ENCODE measurements around the gene KLB.
"Not testable (repeated sequence)": the region's sequence is repeated elsewhere in the genome, so short reads cannot be mapped to it uniquely, and the experiment has no call there.

KLB gene

DNA sequence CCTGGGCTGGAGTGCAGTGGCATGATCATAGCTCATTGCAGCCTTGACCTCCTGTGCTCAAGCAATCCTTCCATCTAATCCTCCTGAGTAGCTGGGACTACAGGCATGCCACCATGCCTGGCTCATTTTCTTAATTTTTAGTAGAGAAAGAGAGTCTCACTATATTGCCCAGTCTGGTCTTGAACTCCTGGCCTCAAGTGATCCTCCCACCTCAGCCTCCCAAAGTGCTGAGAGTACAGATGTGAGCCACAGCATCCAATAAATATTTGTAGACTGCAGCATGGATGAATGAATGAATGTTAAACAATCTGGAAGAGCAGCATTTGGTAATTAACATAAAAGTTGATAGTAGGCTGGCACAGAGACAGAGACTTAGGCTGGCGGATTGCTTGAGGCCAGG lies 20.0 kb downstream of the KLB start:
- no peak for DNase-seq (ENCODE audit: low read depth)

DNA sequence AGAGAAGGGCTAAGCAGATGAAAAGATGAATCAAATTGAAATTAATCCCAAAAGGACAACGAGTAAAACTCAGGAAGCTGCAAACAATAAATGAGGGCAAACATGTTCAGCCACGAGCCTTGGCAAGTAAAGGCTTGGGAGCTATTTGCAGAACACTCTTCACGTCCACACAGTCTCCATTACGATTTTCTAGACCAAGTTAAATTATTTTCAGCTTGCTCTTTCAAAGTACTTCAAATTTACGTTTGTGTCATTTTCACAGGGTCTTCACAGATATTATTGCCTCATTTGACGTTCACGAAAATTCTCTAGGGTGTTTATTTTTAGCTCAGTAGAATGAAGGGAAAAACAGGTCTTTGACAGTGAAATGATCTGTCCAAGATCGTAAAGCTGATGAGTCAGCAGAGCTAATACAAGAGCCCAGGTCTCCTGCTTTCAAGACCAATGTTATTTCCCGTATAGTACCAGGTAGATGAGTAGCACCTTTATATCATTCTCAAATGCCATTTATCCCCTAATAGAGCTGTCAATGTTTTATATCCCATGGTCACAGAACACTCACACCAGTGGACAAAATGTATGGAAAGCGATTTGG lies 20.9 kb downstream of the KLB start:
- DNase-seq (ENCODE audit: low read depth), result no peak

DNA sequence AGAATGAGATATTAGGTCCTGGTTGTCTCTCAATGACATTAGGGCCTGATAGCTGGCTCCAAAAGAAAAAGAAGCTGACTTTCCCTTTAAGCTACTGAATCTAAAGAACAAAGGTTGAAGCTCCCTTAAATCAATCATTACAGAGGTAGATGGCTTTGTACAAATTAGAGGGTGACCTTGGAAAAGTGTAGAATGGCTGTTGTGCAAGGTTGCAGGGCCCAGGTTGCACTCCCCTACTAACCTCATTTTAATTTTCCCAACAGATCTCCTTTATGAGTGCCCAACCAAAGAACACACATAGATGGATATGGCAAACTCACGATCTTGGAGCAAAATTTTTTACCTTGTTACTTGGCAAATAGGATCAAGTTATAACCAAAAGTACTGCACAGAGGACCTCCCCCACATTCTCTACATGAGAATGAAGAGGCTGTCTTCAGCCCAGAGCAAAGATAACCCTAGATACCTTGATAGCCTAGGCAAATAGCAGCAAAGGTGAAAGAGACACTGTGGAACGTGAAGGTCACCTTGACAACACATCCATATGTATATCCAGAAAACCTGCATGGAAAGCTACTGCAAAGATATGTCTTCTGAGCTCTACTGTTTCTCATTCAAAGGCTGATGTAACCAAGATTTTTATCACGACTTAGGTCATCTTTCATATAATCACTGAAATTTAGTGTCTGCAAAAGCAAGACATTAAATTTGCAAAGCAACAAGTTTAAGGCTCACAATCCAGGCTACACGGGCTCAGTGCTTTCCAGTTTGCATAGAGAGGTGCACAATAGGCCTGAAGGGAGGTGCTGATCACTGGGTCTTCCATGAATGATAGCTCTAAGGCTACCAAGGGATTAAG lies 23.0 kb downstream of the KLB start:
- DNase-seq (ENCODE audit: low read depth), result no peak

DNA sequence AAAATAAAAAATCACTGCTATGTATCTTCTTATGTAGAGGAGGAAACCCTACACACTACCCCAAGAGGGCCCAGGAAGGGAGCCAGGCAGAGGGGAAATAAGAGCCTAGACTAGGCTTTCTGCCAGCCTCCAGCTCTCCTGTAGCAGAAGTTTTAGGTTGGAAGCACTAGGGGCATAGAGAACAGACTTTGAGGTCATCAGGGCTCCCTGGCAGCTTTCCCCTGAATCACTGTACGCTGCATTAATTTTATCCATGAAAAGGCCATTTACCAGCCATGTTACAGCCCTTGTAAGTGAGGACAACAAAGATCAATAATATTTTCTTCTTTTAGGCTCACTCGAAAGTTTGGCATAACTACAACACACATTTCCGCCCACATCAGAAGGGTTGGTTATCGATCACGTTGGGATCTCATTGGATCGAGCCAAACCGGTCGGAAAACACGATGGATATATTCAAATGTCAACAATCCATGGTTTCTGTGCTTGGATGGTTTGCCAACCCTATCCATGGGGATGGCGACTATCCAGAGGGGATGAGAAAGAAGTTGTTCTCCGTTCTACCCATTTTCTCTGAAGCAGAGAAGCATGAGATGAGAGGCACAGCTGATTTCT lies 27.3 kb downstream of the KLB start:
- DNase-seq (ENCODE audit: low read depth), result no peak

DNA sequence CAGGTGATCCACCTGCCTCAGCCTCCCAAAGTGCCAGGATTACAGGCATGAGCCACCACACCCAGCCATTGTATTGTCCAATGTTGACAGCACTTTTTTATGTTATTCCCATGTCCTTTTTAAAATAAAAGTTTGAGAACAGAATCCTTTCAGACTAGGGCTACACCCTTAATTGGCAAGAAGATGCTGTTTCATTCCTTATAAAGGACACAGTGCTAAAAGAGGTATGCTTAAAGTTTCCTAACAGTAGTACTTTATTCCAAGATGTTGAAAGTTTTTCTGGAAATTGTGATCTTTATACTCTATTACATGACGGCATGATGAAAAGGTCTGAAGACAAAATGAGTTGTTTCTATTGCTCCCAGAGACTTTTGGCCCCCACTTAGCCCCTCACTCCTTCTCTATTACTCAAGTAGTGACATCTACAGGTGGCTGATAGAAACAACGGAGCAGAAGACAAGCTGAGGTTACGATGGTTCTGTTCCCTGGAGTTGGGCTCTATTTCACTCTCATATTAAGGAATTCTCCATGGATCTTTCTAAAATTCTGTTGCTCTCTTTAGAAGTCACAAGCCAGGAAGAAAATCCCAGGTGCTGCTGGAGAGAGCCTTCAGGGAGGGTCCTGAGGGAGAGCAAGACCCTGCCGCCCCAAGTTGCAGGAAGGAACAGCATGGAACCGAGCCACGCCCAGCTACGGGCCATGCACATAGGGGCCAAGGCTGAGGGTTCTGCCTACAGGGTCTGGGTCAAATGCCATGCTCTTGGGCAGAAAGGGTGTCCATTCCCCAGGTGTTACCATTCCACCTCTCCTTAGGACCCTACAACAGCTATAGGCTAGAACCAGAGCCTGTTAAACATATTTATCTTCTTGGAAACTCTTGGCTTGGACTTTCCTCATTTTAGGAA lies 29.2 kb downstream of the KLB start:
- DNase-seq (ENCODE audit: low read depth), result no peak

DNA sequence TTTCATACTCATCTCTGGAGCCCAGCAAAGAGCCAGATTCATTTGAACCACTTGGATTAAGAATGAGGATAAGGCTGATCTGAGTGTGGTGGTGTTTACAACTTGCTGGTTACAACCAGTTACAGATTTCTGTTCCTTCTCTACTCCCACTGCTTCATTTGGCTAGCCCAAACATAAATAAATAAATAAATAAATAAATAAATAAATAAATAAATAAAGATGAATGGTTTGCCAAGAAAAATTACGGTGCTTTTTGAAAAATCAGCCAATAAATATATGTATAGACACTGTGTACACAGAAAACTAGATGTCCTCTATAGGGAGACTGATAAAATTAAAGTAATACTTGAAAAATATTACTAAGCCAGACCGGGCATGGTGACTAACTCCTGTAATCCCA lies 34.9 kb downstream of the KLB start:
- DNase-seq (ENCODE audit: low read depth), result no peak

DNA sequence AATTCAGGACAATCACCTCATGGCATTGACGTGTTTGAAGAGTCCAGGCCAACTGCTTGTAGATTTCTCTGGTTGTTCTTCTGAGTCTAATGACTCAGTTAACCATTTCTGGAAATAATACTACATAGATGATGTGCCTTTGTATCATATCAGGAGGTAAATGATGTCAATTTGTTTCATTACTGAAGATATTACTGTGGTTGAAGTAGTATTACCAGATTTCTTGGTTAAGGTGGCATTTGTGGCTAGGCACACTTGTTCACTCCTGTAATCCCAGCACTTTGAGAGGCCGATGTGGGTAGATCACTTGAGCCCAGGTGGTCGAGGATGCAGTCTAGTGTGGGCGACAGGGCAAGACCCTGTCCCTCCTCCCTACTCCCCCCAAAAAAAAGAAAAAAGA lies 36.3 kb downstream of the KLB start:
- DNase-seq (ENCODE audit: low read depth), result no peak

DNA sequence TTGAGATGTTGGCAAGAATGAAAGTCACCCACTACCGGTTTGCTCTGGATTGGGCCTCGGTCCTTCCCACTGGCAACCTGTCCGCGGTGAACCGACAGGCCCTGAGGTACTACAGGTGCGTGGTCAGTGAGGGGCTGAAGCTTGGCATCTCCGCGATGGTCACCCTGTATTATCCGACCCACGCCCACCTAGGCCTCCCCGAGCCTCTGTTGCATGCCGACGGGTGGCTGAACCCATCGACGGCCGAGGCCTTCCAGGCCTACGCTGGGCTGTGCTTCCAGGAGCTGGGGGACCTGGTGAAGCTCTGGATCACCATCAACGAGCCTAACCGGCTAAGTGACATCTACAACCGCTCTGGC lies 39.7 kb downstream of the KLB start:
- no peak for DNase-seq (ENCODE audit: low read depth)

DNA sequence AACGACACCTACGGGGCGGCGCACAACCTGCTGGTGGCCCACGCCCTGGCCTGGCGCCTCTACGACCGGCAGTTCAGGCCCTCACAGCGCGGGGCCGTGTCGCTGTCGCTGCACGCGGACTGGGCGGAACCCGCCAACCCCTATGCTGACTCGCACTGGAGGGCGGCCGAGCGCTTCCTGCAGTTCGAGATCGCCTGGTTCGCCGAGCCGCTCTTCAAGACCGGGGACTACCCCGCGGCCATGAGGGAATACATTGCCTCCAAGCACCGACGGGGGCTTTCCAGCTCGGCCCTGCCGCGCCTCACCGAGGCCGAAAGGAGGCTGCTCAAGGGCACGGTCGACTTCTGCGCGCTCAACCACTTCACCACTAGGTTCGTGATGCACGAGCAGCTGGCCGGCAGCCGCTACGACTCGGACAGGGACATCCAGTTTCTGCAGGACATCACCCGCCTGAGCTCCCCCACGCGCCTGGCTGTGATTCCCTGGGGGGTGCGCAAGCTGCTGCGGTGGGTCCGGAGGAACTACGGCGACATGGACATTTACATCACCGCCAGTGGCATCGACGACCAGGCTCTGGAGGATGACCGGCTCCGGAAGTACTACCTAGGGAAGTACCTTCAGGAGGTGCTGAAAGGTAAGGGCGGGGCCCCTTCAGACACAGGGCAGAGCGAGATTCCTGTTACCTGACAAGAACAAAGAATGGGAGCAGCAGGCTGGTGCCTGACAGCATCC lies 40.3 kb downstream of the KLB start:
- DNase-seq (ENCODE audit: low read depth), result peak; percentile 38

DNA sequence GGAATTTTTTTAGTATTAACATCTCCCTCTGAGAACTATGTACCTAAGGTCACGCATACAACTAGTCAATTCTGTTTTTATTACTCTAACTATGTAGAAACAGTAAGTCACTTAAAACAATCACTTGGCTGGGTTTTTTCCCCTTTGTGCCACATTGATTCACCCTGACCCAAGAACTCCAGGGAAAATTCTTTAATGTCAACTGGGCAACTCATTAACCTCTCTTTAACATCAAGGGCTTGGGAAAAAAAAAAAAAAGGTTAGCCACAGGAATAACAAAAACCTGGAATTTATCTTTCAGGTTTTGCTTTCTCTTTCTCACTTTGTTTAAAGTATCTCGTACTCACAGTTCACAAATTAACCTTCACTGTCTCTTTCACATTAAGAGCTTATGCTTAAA lies 43.9 kb downstream of the KLB start:
- DNase-seq (ENCODE audit: low read depth), result no peak

DNA sequence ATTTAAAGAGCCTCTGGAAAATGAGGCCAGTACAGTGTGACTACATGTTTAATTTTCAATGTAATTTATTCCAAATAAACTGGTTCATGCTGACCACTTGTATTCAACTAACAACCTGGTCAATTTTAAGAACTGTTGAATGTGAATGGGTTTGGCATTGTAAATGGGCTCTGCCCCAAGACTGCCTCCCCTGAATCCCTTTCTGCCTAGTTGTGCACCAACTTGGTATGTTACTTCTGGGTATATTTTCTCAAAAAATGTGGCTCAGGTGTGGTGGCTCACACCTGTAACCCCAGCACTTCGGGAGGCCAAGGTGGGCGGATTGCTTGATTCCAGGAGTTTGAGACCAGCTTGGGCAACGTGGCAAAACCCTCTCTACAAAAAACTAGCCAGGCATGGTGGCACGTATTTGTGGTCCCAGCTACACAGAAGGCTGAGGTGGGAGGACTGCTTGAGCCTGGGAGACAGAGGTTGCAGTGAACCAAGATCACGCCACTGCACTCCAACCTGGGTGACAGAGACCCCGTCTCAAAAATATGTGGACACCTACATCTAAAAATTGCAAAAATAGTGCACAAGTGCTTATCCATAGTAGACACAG lies 44.8 kb downstream of the KLB start:
- no peak for DNase-seq (ENCODE audit: low read depth)

DNA sequence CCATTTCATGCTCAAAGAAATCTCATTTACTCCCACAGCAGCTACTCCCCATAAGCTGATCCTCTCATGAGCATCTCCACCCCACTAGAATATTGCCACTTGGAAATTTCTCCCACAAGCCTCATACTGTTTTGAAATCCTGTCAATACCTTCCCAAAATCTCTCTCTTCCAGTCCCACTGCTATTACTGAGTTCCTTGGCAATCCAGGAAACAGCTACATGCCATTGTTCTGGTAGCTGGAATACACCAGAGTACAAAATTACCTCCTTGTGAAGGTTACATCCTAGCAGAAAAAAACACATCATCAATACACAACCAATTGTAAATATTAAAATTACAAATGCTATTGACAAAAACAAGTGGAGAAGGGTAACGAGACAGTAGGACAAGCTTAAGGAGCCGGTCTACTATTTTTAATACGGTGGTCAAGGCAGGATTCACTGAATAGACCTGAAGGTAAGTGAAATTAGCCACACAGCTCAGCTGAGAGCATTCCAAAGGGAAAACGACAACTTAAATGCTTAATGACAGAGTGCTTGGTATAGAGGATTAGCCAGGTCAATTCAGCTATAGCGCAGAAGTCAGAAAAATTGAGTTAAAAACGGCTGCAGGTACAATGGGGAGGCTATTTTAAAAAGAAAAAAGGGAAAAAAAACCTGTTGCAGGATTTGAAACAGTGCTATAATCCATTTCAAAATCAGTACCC lies 45.6 kb downstream of the KLB start:
- DNase-seq (ENCODE audit: low read depth), result no peak

DNA sequence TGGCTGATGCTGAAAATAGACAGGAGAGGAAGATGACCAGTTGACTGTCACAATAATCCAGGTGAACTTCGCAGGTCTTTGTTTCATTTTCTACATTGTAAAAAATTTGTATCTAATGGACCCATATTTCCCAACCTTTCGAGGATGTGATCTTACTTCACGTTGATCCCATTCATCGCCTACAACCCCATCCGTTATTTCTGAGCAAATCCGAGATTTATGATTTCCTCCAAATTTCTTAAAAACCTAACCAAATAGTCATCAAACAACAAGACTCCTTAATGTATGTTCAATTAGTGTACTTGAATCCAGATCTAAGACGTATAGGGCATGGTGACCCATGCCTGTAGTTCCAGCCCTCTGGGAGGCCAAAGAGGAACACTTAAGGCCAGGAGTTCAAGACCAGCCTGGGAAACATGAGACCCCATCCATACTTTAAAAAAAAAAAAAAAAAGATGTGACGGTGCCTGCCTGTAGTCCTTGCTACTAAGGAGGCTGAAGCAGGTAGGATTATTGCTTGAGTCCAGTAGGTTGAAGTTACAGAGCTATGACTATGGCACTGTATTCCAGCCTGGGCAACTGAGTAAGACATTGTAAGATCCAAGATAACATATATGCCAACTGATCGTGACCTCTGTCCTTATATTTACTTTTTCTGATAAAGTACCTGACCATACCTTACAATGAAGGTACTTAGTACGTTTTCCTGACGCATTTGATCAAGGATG lies 46.3 kb downstream of the KLB start:
- DNase-seq (ENCODE audit: low read depth), result no peak

DNA sequence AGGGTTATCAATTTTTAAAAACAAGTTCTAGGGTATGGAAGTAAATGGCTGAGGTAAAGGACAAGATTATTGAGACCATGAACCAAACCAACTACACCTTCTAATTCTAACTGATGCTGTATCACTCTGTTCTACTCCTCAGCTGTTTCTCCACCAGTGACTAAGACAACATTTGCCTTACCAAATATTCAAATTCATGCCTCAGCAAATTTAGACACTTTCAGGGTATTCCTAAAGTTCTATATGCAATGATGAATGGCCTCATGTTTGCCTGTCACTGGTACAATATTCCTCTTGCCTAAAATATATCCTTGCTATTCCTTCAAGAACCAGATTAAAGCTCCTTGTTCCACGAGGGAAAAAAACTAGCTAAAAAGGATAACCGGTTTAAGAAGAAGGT lies 47.0 kb downstream of the KLB start:
- no peak for DNase-seq (ENCODE audit: low read depth)

DNA sequence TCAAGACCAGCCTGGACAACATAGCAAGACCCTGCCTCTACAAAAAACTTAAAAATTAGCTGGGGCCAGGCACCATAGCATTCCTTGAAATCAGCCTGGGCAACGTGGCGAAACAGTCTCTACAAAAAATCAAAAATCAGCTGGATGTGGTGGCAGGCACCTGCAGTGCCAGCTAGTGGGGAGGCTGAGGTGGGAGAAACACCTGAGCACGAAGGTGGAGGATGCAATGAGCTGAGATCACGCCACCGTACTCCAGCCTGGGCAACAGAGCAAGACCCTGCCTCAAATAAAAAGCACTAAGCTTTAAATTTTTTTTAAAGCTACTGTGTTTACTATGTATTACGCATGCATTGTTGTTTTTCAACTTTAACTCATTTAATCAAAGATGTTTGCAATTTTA lies 48.8 kb downstream of the KLB start:
- no peak for DNase-seq (ENCODE audit: low read depth)

DNA sequence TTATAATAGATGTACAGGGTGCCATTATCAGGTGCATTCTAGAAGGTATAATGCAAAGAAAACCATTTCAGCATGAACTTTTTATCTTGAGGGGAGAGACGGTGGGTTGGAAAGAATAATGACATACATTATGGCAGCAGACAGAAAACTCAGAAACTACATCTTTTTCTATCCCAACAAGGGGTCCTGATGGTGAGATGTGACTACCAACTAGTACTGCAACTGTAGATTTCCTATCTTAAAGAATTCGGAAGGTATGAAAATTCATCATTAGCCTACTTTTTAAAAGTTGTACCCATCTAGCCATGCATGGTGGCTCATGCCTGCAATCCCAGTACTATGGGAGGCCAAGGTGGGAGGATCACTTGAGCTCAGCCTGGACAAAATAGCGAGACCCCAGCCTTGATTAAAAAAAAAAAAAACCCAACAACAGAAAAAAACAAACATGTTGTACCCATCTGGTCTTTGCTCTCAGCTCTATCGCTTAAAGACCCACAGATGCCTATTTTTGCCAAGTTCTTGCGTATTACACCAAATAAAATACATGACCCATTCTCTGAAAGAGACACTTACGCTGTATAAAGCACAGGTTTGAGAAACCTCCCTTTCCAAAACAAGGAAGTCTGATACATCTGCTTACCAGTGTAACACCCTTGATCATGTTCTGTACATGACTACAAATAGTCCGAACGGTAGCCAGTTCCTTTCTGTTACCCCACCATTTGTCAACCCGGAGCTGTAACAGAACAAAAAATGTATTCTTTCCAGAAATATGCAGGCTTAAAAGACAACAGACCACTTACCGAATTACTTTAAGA lies 50.4 kb downstream of the KLB start:
- no peak for DNase-seq (ENCODE audit: low read depth)

DNA sequence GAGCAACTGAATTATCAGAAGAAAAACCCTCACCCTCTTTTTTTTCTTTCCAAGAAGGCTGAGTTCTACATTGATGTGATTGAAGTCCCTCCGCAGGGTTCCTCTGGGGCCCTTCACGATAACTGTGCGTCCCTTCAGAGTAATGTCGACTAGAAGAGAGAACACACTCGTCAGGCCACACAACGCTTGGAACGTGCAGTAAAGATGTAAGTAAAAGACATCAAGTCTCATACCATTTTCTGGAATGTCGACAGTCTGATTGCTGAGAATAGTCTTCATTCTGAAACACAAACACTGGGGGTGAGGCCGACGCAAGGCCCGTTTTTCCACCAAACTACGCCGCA lies 51.4 kb downstream of the KLB start:
- DNase-seq (ENCODE audit: low read depth), result not testable (repeated sequence)

DNA sequence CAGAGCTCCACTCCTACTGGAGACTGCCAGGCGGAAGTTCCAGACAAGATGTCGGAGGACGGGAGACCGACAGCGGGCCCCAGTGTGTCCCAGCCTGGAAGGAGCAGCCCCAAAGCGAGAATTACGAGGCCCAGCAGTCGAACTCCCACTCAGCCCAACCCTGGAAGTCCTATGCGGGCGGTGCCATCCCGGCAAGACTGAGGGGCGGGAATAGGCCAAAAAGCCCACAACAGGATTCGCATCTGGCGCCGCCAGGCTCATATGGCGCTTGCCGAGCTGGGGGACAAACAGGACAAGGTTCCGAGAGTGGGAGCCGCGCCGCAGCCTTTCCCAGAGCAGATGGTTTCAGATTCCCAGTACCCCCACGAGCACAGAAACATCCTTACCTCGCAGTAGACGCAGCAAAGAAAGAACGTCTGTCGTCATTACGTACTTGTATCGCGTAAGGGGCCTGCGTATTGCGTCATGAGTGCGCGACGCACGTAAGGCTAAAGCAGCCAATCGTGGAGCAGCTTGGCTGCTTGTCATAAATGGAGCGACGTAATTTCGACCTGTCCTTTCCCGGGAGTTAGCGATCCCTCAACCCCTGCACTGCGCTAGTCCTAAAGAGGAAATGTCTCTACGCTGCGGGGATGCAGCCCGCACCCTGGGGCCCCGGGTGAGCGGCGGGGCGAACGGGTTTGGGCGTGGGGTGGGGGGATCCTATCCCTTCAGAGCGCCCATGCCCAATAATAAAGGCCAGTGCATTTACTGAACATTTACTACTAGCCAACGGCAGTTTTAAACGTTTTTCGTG lies 52.0 kb downstream of the KLB start, which contains the start of the genes LIAS and RPL9:
Gene LIAS, plus strand, starts transcription at position 552 of the 796 bp plus-strand sequence. Its CDS starts 62 bp downstream, at position 614.
Gene RPL9, minus strand, starts transcription at position 418 of the 796 bp plus-strand sequence. CDS start 483 bp downstream, outside the sequence.
- peak; percentile 83 for DNase-seq (ENCODE audit: low read depth)

Measured in stimulated activated CD8-positive, alpha-beta memory T cell treated with anti-CD3 and anti-CD28 coated beads, Interleukin-4, amount 100 ng/mL, for 24 hours (primary cell).